Inflammatory macrophage treated with lipopolysaccharide for 1 hour (primary cell): Measurements from ENCODE around the gene IGF1R.
A peak's percentile ranks its signal among the peaks of the same experiment; 100 is the strongest.

Experiments
- DNase-seq, 2 donors: peaks; one replicate each; pipeline ENCODE4 v3.0.0-alpha.2; 2020 to 2022

IGF1R gene

GRCh38 chr15:98648654-98649471 is 524 bp downstream of the IGF1R start:
- DNase-seq: peak; percentile 18 to 26

GRCh38 chr15:98649472-98650416 is 1.4 kb downstream of the IGF1R start:
- peak in 1 of 2 donors; percentile 38 for DNase-seq

- peak in 1 of 2 donors; percentile 16 for DNase-seq
Observed at GRCh38 chr15:98650417-98651035, 2.2 kb downstream of the IGF1R start.

GRCh38 chr15:98651036-98651481 is 2.7 kb downstream of the IGF1R start:
- DNase-seq: no peak

GRCh38 chr15:98651581-98652220 is 3.4 kb downstream of the IGF1R start:
- DNase-seq: no peak

- peak; percentile 44 to 47 for DNase-seq
Observed at GRCh38 chr15:98653686-98654085, 5.3 kb downstream of the IGF1R start.

GRCh38 chr15:98654790-98655360 is 6.5 kb downstream of the IGF1R start:
- no peak for DNase-seq

GRCh38 chr15:98655732-98656131 is 7.4 kb downstream of the IGF1R start:
- DNase-seq: no peak

GRCh38 chr15:98657721-98658120 is 9.4 kb downstream of the IGF1R start:
- DNase-seq: no peak

- DNase-seq: peak; percentile 53 to 66
Observed at GRCh38 chr15:98658831-98659699, 10.7 kb downstream of the IGF1R start.

- no peak for DNase-seq
Observed at GRCh38 chr15:98660055-98660454, 11.7 kb downstream of the IGF1R start.

GRCh38 chr15:98663045-98663444 is 14.7 kb downstream of the IGF1R start:
- DNase-seq: no peak

- DNase-seq: no peak
Observed at GRCh38 chr15:98663606-98664005, 15.3 kb downstream of the IGF1R start.

GRCh38 chr15:98666441-98666840 is 18.1 kb downstream of the IGF1R start:
- no peak for DNase-seq

- DNase-seq: no peak
Observed at GRCh38 chr15:98666841-98667240, 18.5 kb downstream of the IGF1R start.

GRCh38 chr15:98667521-98668179 is 19.3 kb downstream of the IGF1R start:
- DNase-seq: no peak

GRCh38 chr15:98668566-98669308 is 20.4 kb downstream of the IGF1R start:
- DNase-seq: no peak

- DNase-seq: no peak
Observed at GRCh38 chr15:98669638-98670037, 21.3 kb downstream of the IGF1R start.

- DNase-seq: no peak
Observed at GRCh38 chr15:98671060-98672008, 23.0 kb downstream of the IGF1R start.
